A549 (cell line): ENCODE results near the gene GRK7. TPM values are rescaled to one million over a fixed set of nuclear protein-coding genes. Genes with fewer than 3 reads are reported as not detected.
A peak's percentile ranks its signal among the peaks of the same experiment; 100 is the strongest.
"Not testable (repeated sequence)": the region's sequence is repeated elsewhere in the genome, so short reads cannot be mapped to it uniquely, and the experiment has no call there.

ENCODE experiments used
- ATAC-seq, 2 experiments: fragments of 200-7000 bp in 1 of 2; fragments of >200 bp in 1 of 2; cut with Nextera tagmentation in 1 of 2; cut with Tn5 transposase in 1 of 2; 3 replicates each; pipeline versions ENCODE4 v1.8.0 to v1.9.1; 2018 to 2020; ENCODE audit warnings: mild to moderate bottlenecking in 1 of 2, moderate library complexity in 1 of 2
- CTCF ChIA-PET: fragments of 300-600 bp; sonication (Branson Sonifier 250); formaldehyde crosslinking; extraction: SDS; loops from one replicate; lab custom pipeline; 2021; ENCODE audit warnings: antibody characterized with exemption, inconsistent platforms; lab: Yijun Ruan, JAX
- POLR2A ChIA-PET: fragments of 350-600 bp; formaldehyde crosslinking; extraction: SDS; loops from one replicate; lab custom pipeline; 2021; ENCODE audit warnings: antibody characterized with exemption, inconsistent platforms; lab: Yijun Ruan, JAX
- DNase-seq, 2 experiments: peaks; one replicate each; pipeline versions ENCODE4 v3.0.0 to v3.0.0-alpha.2; 2011 to 2016; ENCODE audit warnings: low read depth in 1 of 2, low spot score in 1 of 2
- FAIRE-seq: peaks from 2 replicates; lab custom pipeline; 2011; peaks lifted over from hg19 to GRCh38; lab: Jason Lieb, UNC
- H3K27ac ChIP-seq, 2 experiments: fragments of >200 bp; sonication (Bioruptor Twin); formaldehyde crosslinking; 3 replicates each; pipeline ENCODE4 v1.5.1; 2016 to 2017
- H3K4me1 ChIP-seq: fragments of >200 bp; sonication (Bioruptor Twin); formaldehyde crosslinking; 3 replicates; pipeline ENCODE4 v1.6.1; 2016
- H3K4me2 ChIP-seq: fragments of >200 bp; sonication (Bioruptor Twin); formaldehyde crosslinking; 3 replicates; pipeline ENCODE4 v1.6.1; 2016
- H3K4me3 ChIP-seq: fragments of >200 bp; sonication (Bioruptor Twin); formaldehyde crosslinking; 3 replicates; pipeline ENCODE4 v1.5.1; 2016
- H3K9me3 ChIP-seq: fragments of >200 bp; sonication (Bioruptor Twin); formaldehyde crosslinking; 3 replicates; pipeline ENCODE4 v1.6.1; 2016
- EHMT2 ChIP-seq: fragments of 200-600 bp; sonication (generic); IDR thresholded peaks from 2 replicates; pipeline ENCODE4 v1.6.1; 2016; ENCODE audit warnings: antibody characterized with exemption, low read depth, mild to moderate bottlenecking, moderate library complexity
- ELK1 ChIP-seq: fragments of 150-350 bp; IDR thresholded peaks from 2 replicates; pipeline ENCODE4 v1.6.1; 2014; ENCODE audit warnings: low read depth, mild to moderate bottlenecking, low read length
- ESRRA ChIP-seq: fragments of 150-350 bp; IDR thresholded peaks from 2 replicates; pipeline ENCODE4 v1.6.1; 2014; ENCODE audit warnings: mild to moderate bottlenecking, low read length, borderline replicate concordance
- HDAC2 ChIP-seq: fragments of 200-600 bp; sonication (generic); IDR thresholded peaks from 2 replicates; pipeline ENCODE4 v1.6.1; 2016
- HEYL ChIP-seq: fragments of 250-450 bp; sonication (Bioruptor Pico); IDR thresholded peaks from 2 replicates; pipeline ENCODE4 v1.8.0; 2021; ENCODE audit warnings: mild to moderate bottlenecking, moderate library complexity
- MAZ ChIP-seq: fragments of 150-350 bp; IDR thresholded peaks from 2 replicates; pipeline ENCODE4 v1.6.1; 2014; ENCODE audit warnings: antibody characterized with exemption, low read depth, low read length, borderline replicate concordance
- MYC ChIP-seq: IDR thresholded peaks from 2 replicates; pipeline ENCODE4 v1.6.1; 2012; ENCODE audit warnings: mild to moderate bottlenecking, inconsistent platforms, low read length, improper control_type of control experiment, borderline replicate concordance
- POLR2A ChIP-seq: IDR thresholded peaks from 2 replicates; pipeline ENCODE4 v1.6.1; 2012; ENCODE audit warnings: mild to moderate bottlenecking, low read length
- RAD21 ChIP-seq, 2 experiments: fragments of >200 bp in 1 of 2; sonication (Bioruptor Twin) in 1 of 2; formaldehyde crosslinking in 1 of 2; IDR thresholded peaks in 1 of 2; conservative IDR thresholded peaks in 1 of 2; 2 replicates in 1 of 2; 3 replicates in 1 of 2; pipeline ENCODE4 v1.6.1; 2012 to 2018; ENCODE audit warnings: inconsistent platforms in 1 of 2
- RARB ChIP-seq: fragments of 250-450 bp; sonication (Bioruptor Pico); IDR thresholded peaks from 2 replicates; pipeline ENCODE4 v1.8.0; 2021; ENCODE audit warnings: mild to moderate bottlenecking, moderate library complexity
- SMC3 ChIP-seq: fragments of >200 bp; sonication (Bioruptor Twin); formaldehyde crosslinking; IDR thresholded peaks from 3 replicates; pipeline ENCODE4 v1.6.1; 2018; ENCODE audit warnings: inconsistent platforms
- SREBF2 ChIP-seq: fragments of 450-650 bp; IDR thresholded peaks from 2 replicates; pipeline ENCODE4 v1.6.1; 2014; ENCODE audit warnings: mild to moderate bottlenecking, moderate library complexity
- TFCP2L1 ChIP-seq: fragments of 250-450 bp; sonication (Bioruptor Pico); IDR thresholded peaks from 2 replicates; pipeline ENCODE4 v1.5.0; 2021; ENCODE audit warnings: mild to moderate bottlenecking
- TP53 ChIP-seq: fragments of 250-450 bp; sonication (Bioruptor Pico); IDR thresholded peaks from 2 replicates; pipeline ENCODE4 v1.5.0; 2021; ENCODE audit warnings: mild to moderate bottlenecking, moderate library complexity
- ZC3H11A ChIP-seq: fragments of 450-650 bp; IDR thresholded peaks from 2 replicates; pipeline ENCODE4 v1.6.1; 2014; ENCODE audit warnings: antibody characterized with exemption, mild to moderate bottlenecking
- ZSCAN20 ChIP-seq: fragments of 250-450 bp; sonication (Bioruptor Pico); IDR thresholded peaks from 2 replicates; pipeline ENCODE4 v1.8.0; 2022; ENCODE audit warnings: mild to moderate bottlenecking, moderate library complexity
- WGBS: methylation state at CpG from one replicate; pipeline ENCODE4 v1.1.6; 2017; ENCODE audit errors: missing lambda C conversion rate; 5-methylcytosine and 5-hydroxymethylcytosine counted together
- polyA plus RNA-seq, 4 experiments: library from polyadenylated mRNA; depleted of rRNA in 3 of 4; stranded (reverse); fragments of >200 nt; fragmentation: RNase III in 1 of 4; extraction: RNeasy Plus Mini Kit Qiagen cat#74134 plus additional on column Dnase treatment in 1 of 4; gene quantifications; 2 replicates in 3 of 4; 3 replicates in 1 of 4; pipeline ENCODE4 v1.2.3, GENCODE V29; 2011 to 2017
- TF ChIP-seq, protein P1 (sequence below): IDR thresholded peaks from 2 replicates; pipeline ENCODE4 v1.6.1; 2012; ENCODE audit warnings: low read depth, borderline replicate concordance
- TF ChIP-seq, protein P2 (sequence below): fragments of 200-600 bp; sonication (generic); IDR thresholded peaks from 2 replicates; pipeline ENCODE4 v1.6.1; 2016; ENCODE audit warnings: antibody characterized with exemption, mild to moderate bottlenecking, moderate library complexity
- TF ChIP-seq, protein P3 (sequence below): fragments of >200 bp; sonication (Bioruptor Twin); formaldehyde crosslinking; IDR thresholded peaks from 2 replicates; pipeline ENCODE4 v1.6.1; 2016
- TF ChIP-seq, protein P4 (sequence below): IDR thresholded peaks from 2 replicates; pipeline ENCODE4 v1.6.1; 2012

Gene GRK7
- polyA plus RNA-seq, 2 of the 4 experiments (the other 2 are of a cell fraction), result 0.03 TPM; not detected in 1

- Histone ChIP-seq H3K27ac (no peak overlapping the region), H3K4me2 (no peak overlapping the region), H3K9me3 (peaks cover 7% of the 10 kb centered on the region; the same call in 1 of the 3 replicates), H3K4me3 (no peak overlapping the region), H3K4me1 (no peaks in the 10 kb centered on the region)
- no peak for ATAC-seq
- ChIA-PET CTCF (no interaction called here), POLR2A (no interaction called here)
- 83% methylated on average over 10 of the region's 11 CpGs for WGBS
- DNase-seq, result no peak
- no peak for FAIRE-seq
- TF ChIP-seq RAD21 (conservative IDR thresholded peaks at IDR 0.05 in 1 of 2, IDR thresholded peaks at IDR 0.05 in 1 of 2), result no peak
- no peak for TF ChIP-seq SREBF2
- no peak for TF ChIP-seq ZSCAN20 (CRISPR knock-in tag)
- TF ChIP-seq POLR2A, result 0 out of 2 replicates have a peak, but pooled peaks have one; percentile 3
- TF ChIP-seq ESRRA, result no peak
- no peak for TF ChIP-seq SMC3
- TF ChIP-seq, protein P1, sequence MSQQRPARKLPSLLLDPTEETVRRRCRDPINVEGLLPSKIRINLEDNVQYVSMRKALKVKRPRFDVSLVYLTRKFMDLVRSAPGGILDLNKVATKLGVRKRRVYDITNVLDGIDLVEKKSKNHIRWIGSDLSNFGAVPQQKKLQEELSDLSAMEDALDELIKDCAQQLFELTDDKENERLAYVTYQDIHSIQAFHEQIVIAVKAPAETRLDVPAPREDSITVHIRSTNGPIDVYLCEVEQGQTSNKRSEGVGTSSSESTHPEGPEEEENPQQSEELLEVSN, result no peak
- TF ChIP-seq, protein P2, sequence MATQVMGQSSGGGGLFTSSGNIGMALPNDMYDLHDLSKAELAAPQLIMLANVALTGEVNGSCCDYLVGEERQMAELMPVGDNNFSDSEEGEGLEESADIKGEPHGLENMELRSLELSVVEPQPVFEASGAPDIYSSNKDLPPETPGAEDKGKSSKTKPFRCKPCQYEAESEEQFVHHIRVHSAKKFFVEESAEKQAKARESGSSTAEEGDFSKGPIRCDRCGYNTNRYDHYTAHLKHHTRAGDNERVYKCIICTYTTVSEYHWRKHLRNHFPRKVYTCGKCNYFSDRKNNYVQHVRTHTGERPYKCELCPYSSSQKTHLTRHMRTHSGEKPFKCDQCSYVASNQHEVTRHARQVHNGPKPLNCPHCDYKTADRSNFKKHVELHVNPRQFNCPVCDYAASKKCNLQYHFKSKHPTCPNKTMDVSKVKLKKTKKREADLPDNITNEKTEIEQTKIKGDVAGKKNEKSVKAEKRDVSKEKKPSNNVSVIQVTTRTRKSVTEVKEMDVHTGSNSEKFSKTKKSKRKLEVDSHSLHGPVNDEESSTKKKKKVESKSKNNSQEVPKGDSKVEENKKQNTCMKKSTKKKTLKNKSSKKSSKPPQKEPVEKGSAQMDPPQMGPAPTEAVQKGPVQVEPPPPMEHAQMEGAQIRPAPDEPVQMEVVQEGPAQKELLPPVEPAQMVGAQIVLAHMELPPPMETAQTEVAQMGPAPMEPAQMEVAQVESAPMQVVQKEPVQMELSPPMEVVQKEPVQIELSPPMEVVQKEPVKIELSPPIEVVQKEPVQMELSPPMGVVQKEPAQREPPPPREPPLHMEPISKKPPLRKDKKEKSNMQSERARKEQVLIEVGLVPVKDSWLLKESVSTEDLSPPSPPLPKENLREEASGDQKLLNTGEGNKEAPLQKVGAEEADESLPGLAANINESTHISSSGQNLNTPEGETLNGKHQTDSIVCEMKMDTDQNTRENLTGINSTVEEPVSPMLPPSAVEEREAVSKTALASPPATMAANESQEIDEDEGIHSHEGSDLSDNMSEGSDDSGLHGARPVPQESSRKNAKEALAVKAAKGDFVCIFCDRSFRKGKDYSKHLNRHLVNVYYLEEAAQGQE, result no peak
Measured at GRCh38 chr3:141798448-141798845, 35.2 kb downstream of the GRK7 start.

DNA sequence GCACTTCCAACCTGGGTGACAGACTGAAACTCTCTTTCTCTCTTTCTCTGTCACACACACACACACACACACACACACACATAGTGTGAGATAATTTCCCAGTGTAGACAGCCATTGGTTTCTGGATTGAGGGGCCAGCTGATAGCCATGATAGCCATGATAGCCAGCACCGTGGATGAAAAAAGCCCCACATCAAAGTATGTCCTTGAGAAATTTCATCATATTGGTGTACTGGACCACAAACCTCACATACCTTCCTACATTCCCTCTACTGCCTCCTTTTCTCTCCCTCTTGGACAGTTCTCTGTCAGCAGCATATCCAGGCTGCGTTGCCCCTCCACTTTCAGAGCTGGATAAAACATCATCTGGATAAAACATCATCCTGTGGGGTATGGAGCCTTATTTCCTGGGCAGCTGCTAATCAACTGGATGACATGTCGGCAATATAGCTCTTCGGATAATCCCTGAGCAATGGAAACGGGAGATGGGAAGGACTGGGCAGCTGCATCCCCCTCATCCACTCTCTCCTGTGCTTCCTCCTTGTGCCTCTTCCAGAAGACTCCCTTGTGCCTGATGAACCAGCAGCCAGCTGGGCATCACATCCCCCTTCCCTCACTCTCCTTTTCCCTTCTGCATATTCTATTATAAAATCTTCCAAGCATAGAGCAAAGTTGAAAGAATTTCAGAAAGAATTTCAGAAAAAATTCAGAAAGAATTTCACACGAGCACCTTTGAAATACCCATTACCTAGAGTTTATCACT lies 39.3 kb downstream of the GRK7 start:
- POLR2A ChIA-PET, result no interaction called here
- WGBS, result 69% methylated on average over 6 of the region's 6 CpGs
- FAIRE-seq, result no peak

DNA sequence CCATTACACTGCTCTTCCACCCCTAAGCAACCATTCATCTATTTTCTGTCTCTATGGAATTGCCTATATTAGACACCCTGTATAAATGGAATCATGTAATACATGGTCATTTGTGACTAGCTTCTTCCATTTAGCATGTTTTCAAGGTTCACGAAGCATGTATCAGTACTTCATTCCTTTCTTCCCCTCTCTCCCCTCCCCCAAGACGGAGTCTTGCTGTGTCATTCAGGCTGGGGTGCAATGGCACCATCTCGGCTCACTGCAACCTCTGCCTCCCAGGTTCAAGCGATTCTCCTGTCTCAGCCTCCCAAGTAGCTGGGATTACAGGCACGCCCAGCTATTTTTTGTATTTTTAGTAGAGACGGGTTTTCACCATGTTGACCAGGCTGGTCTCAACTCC lies 40.3 kb downstream of the GRK7 start:
- H3K4me3 ChIP-seq, ATAC-seq, H3K9me3 ChIP-seq, H3K4me2 ChIP-seq, H3K27ac ChIP-seq, POLR2A ChIA-PET, H3K4me1 ChIP-seq, DNase-seq, FAIRE-seq: not testable (repeated sequence)
- CTCF ChIA-PET, result interaction anchor here (1.4 kb wide), 1 partner anchor 72 kb away, joined by 3 read pairs; no protein-coding TSS in a partner anchor
- 64% methylated on average over 6 of the region's 6 CpGs for WGBS

More for the DNA sequence above, 39.3 kb downstream of the GRK7 start:
- no peak overlapping the region for H3K27ac ChIP-seq
- no peaks in the 10 kb centered on the region for H3K4me1 ChIP-seq
- CTCF ChIA-PET, result interaction anchor here (0.8 to 1.4 kb wide), 3 partner anchors 35 to 73 kb away, joined by 3 read pairs; partner anchors contain the start of gene RNF7
- DNase-seq (no peak), ATAC-seq (no peak)
- no peak overlapping the region for H3K4me2 ChIP-seq
- peaks cover 7% of the 10 kb centered on the region; the same call in 1 of the 3 replicates for H3K9me3 ChIP-seq
- no peak overlapping the region for H3K4me3 ChIP-seq
- TF ChIP-seq EHMT2 (no peak), MAZ (no peak), TP53 (CRISPR knock-in tag) (no peak), MYC (no peak), HDAC2 (no peak), ZC3H11A (no peak), ELK1 (no peak), RARB (CRISPR knock-in tag) (no peak), TFCP2L1 (no peak), HEYL (CRISPR knock-in tag) (no peak)
- TF ChIP-seq, protein P3, sequence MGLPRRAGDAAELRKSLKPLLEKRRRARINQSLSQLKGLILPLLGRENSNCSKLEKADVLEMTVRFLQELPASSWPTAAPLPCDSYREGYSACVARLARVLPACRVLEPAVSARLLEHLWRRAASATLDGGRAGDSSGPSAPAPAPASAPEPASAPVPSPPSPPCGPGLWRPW, result no peak
- TF ChIP-seq, protein P4, sequence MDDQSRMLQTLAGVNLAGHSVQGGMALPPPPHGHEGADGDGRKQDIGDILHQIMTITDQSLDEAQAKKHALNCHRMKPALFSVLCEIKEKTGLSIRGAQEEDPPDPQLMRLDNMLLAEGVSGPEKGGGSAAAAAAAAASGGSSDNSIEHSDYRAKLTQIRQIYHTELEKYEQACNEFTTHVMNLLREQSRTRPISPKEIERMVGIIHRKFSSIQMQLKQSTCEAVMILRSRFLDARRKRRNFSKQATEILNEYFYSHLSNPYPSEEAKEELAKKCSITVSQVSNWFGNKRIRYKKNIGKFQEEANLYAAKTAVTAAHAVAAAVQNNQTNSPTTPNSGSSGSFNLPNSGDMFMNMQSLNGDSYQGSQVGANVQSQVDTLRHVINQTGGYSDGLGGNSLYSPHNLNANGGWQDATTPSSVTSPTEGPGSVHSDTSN, result no peak
